Measurements from ENCODE around the gene CDKAL1. TPM values are rescaled to one million over a fixed set of nuclear protein-coding genes. Genes with fewer than 3 reads are reported as not detected.

The CDKAL1 gene
- total and polyA plus RNA-seq, 2 of the 13 experiments (the other 11 are each of a cell fraction or from before 2014, with no cell fraction given): 9.5 to 27.7 TPM

GRCh38 chr6:20841806-20842205 lies 307.5 kb downstream of the CDKAL1 start:
- POLR2A ChIA-PET: no interaction called here
- in situ Hi-C loops (cut with HindIII; ENCODE audit: extremely low pct_ligation_motif_present, low pct_unique_long_range_greater_than_20kb) (no loop called here), intact Hi-C loops (cut with micrococcal nuclease; ENCODE audit: unreplicated experiment) (no loop called here)
- no peak for ATAC-seq
- no peak for FAIRE-seq
- no peak overlapping the region for H3K9ac ChIP-seq (ENCODE audit: insufficient read depth, low read depth, low read length)
- H3K36me3 ChIP-seq (replicated peaks in 1 of 2; ENCODE audit: control insufficient read depth in 1 of 2, insufficient read depth in 2 of 2, low read length in 2 of 2): no peaks in the 10 kb centered on the region
- CTCF ChIA-PET (ENCODE audit: low intra/inter-chr PET ratio, low total read pairs): no interaction called here
- H3K27ac ChIP-seq (ENCODE audit: extremely low read length, insufficient read depth, low read length): no peak overlapping the region
- BruUV-seq (replicated peaks): no TSS peak
- H3K27me3 ChIP-seq (ENCODE audit: control insufficient read depth in 1 of 2, insufficient read depth in 2 of 2, low read length in 2 of 2): no peaks in the 10 kb centered on the region
- H3K4me2 ChIP-seq (ENCODE audit: low read depth, low read length): no peak overlapping the region
- no peak overlapping the region for H2AFZ ChIP-seq (ENCODE audit: low read length)
- H3K79me2 ChIP-seq (ENCODE audit: insufficient read depth, low read length): no peaks in the 10 kb centered on the region
- H3K4me3 ChIP-seq (replicated peaks in 1 of 3; ENCODE audit: insufficient read depth in 1 of 3, low read depth in 2 of 3, low read length in 3 of 3): no peak overlapping the region
- DNase-seq (ENCODE audit: low spot score): no peak
- H3K9me3 ChIP-seq (ENCODE audit: low read length): no peaks in the 10 kb centered on the region
- no peaks in the 10 kb centered on the region for H3K4me1 ChIP-seq (ENCODE audit: insufficient read depth, low read length)
- no peaks in the 10 kb centered on the region for H4K20me1 ChIP-seq (ENCODE audit: insufficient read depth, low read length)
- TF ChIP-seq PLSCR1 (CRISPR knock-in tag; IDR thresholded peaks at IDR 0.05; ENCODE audit: borderline replicate concordance) (no peak), ZNF75D (CRISPR knock-in tag; IDR thresholded peaks at IDR 0.05; ENCODE audit: borderline replicate concordance) (no peak), ZNF468 (CRISPR knock-in tag; IDR thresholded peaks at IDR 0.05) (no peak), POLR2G (IDR thresholded peaks at IDR 0.05; ENCODE audit: low read depth, low read length) (no peak), ZFP37 (CRISPR knock-in tag; IDR thresholded peaks at IDR 0.05; ENCODE audit: borderline replicate concordance) (no peak), HNF4G (IDR thresholded peaks at IDR 0.05; ENCODE audit: borderline replicate concordance, low read depth, low read length) (no peak), HNF4G (CRISPR knock-in tag; IDR thresholded peaks at IDR 0.05; ENCODE audit: borderline replicate concordance, low read depth) (no peak), SYNCRIP (IDR thresholded peaks at IDR 0.05; ENCODE audit: insufficient read depth, low read depth, low read length) (no peak), ZFP90 (CRISPR knock-in tag; IDR thresholded peaks at IDR 0.05; ENCODE audit: borderline replicate concordance) (no peak), EHMT2 (IDR thresholded peaks at IDR 0.05; ENCODE audit: borderline replicate concordance, low read depth, low read length) (no peak), ZNF292 (CRISPR knock-in tag; IDR thresholded peaks at IDR 0.05; ENCODE audit: borderline replicate concordance, low read depth) (no peak), ZNF883 (CRISPR knock-in tag; IDR thresholded peaks at IDR 0.05; ENCODE audit: not compliant biosample characterization) (no peak), PRDM10 (CRISPR knock-in tag; IDR thresholded peaks at IDR 0.05; ENCODE audit: low read depth) (no peak)
- TF ChIP-seq, protein P1, sequence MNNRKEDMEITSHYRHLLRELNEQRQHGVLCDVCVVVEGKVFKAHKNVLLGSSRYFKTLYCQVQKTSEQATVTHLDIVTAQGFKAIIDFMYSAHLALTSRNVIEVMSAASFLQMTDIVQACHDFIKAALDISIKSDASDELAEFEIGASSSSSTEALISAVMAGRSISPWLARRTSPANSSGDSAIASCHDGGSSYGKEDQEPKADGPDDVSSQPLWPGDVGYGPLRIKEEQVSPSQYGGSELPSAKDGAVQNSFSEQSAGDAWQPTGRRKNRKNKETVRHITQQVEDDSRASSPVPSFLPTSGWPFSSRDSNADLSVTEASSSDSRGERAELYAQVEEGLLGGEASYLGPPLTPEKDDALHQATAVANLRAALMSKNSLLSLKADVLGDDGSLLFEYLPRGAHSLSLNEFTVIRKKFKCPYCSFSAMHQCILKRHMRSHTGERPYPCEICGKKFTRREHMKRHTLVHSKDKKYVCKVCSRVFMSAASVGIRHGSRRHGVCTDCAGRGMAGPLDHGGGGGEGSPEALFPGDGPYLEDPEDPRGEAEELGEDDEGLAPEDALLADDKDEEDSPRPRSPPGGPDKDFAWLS (CRISPR knock-in tag; IDR thresholded peaks at IDR 0.05; ENCODE audit: borderline replicate concordance): no peak
